Activated CD4-positive, alpha-beta memory T cell treated with anti-CD3 and anti-CD28 coated beads for 36 hours (primary cell): ENCODE data around the gene NDRG4. TPM values are rescaled to one million over a fixed set of nuclear protein-coding genes. Genes with fewer than 3 reads are reported as not detected.

Source experiments
- CTCF ChIA-PET: fragments of 350-600 bp; sonication (Branson Sonifier 250); formaldehyde crosslinking; loops from one replicate; lab custom pipeline; 2021; ENCODE audit warnings: antibody characterized with exemption, inconsistent platforms; lab: Charles Lee
- POLR2A ChIA-PET: fragments of 350-600 bp; sonication (Branson Sonifier 250); formaldehyde crosslinking; loops from one replicate; lab custom pipeline; 2021; ENCODE audit warnings: antibody characterized with exemption; lab: Charles Lee
- DNase-seq: peaks from one replicate; pipeline ENCODE4 v3.0.0-alpha.2; 2020
- H3K27ac Mint-ChIP-seq: one replicate; pipeline ENCODE4 v1.8.0; 2021; ENCODE audit warnings: mixed read lengths
- H3K27me3 Mint-ChIP-seq: one replicate; pipeline ENCODE4 v1.8.0; 2021; ENCODE audit warnings: mixed read lengths
- H3K36me3 Mint-ChIP-seq: one replicate; pipeline ENCODE4 v1.8.0; 2021; ENCODE audit warnings: mixed read lengths
- H3K4me1 Mint-ChIP-seq: one replicate; pipeline ENCODE4 v1.8.0; 2021; ENCODE audit warnings: low read depth, mixed read lengths
- H3K4me3 Mint-ChIP-seq: one replicate; pipeline ENCODE4 v1.8.0; 2021; ENCODE audit warnings: mild to moderate bottlenecking, mixed read lengths
- H3K9me3 Mint-ChIP-seq: one replicate; pipeline ENCODE4 v1.8.0; 2021; ENCODE audit warnings: mixed read lengths
- intact Hi-C: fragments of 100-400 bp; cut with micrococcal nuclease; formaldehyde crosslinking; loops from one replicate; pipeline ENCODE4 v1.15.1; 2023
- total RNA-seq, 2 experiments: library from RNA; stranded (reverse); gene quantifications; one replicate each; pipeline ENCODE4 v1.2.3, GENCODE V29; 2021

Gene NDRG4
- total RNA-seq, 2 experiments from 2014 or later, result 1.3 to 1.6 TPM

DNA sequence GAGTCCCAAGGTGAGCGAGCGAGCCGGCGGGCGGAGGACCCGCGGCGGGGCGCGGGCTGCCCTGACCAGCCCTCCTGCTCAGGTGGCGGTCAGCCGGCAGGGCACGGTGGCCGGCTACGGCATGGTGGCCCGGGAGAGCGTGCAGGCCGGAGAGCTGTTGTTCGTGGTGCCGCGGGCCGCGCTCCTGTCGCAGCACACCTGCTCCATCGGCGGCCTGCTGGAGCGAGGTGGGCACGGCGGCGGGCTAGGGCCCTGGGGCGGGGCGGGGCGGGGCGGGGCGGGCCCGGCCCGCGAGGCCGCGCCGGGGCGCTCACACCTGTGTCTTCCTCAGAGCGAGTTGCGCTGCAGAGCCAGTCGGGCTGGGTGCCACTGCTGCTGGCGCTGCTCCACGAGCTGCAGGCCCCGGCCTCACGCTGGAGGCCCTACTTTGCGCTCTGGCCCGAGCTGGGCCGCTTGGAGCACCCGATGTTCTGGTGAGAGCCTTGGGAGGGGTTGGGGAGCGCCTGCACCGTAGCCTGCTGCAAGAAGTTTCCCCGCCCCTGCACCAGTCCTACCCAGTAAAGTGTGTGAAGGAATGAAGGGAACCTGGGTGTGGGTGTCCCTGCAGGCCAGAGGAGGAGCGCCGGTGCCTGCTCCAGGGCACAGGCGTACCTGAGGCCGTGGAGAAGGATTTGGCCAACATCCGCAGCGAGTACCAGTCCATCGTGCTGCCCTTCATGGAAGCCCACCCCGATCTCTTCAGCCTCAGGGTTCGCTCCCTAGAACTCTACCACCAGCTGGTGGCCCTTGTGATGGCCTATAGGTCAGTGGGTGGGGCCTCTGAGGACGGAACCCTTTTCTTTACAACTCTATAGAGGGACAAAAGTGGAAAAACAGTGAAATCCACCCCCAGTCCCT is 16.2 kb downstream of the NDRG4 start:
- H3K4me3 Mint-ChIP-seq, result peak overlapping the region; percentile 89
- ChIA-PET POLR2A (interaction anchor here (0.7 to 2.0 kb wide), 3 partner anchors 85 to 168 kb away, joined by 3 to 4 read pairs (median 3); partner anchors contain the start of gene SLC38A7), CTCF (interaction anchor here (8.5 kb wide), 1 partner anchor 240 kb away, joined by 96 read pairs; no protein-coding TSS in a partner anchor)
- no peaks in the 10 kb centered on the region for H3K9me3 Mint-ChIP-seq
- peak; percentile 58 for DNase-seq
- H3K36me3 Mint-ChIP-seq, result peaks cover 24% of the 10 kb centered on the region
- H3K27ac Mint-ChIP-seq, result peak overlapping the region; percentile 76
- intact Hi-C loops, result loop anchor here (1.0 kb wide), 1 partner anchor 114 kb away; no protein-coding TSS in a partner anchor
- no peaks in the 10 kb centered on the region for H3K27me3 Mint-ChIP-seq
- H3K4me1 Mint-ChIP-seq, result peaks cover 45% of the 10 kb centered on the region

GRCh38 chr16:58516768-58517107 is 16.8 kb downstream of the NDRG4 start:
- H3K36me3 Mint-ChIP-seq, result peaks cover 28% of the 10 kb centered on the region
- POLR2A ChIA-PET, result interaction anchor here (2.0 kb wide), 1 partner anchor 124 kb away, joined by 4 read pairs; no protein-coding TSS in a partner anchor

GRCh38 chr16:58518083-58518979 is 18.4 kb downstream of the NDRG4 start:
- Mint-ChIP-seq H3K27ac (peak overlapping the region; percentile 75), H3K9me3 (no peaks in the 10 kb centered on the region), H3K27me3 (no peaks in the 10 kb centered on the region), H3K36me3 (peaks cover 39% of the 10 kb centered on the region), H3K4me1 (peaks cover 42% of the 10 kb centered on the region), H3K4me3 (no peak overlapping the region)
- ChIA-PET CTCF (interaction anchor here (0.7 to 2.6 kb wide), 9 partner anchors 18 to 238 kb away, joined by 3 to 20 read pairs (median 3); no protein-coding TSS in a partner anchor), POLR2A (interaction anchor here (0.7 to 2.0 kb wide), 8 partner anchors 9 to 238 kb away, joined by 3 to 5 read pairs (median 4); no protein-coding TSS in a partner anchor)
- DNase-seq, result no peak
- intact Hi-C loops, result loop anchor here (2.0 kb wide), 1 partner anchor 214 kb away; no protein-coding TSS in a partner anchor

More at GRCh38 chr16:58516768-58517107, 16.8 kb downstream of the NDRG4 start:
- no peaks in the 10 kb centered on the region for H3K27me3 Mint-ChIP-seq
- peak overlapping the region; percentile 0 for H3K27ac Mint-ChIP-seq
- intact Hi-C loops, result no loop called here
- H3K4me3 Mint-ChIP-seq, result peak overlapping the region; percentile 89
- peaks cover 45% of the 10 kb centered on the region for H3K4me1 Mint-ChIP-seq
- H3K9me3 Mint-ChIP-seq, result no peaks in the 10 kb centered on the region
- CTCF ChIA-PET, result interaction anchor here (8.5 kb wide), 1 partner anchor 239 kb away, joined by 96 read pairs; no protein-coding TSS in a partner anchor
- DNase-seq, result no peak

- no peaks in the 10 kb centered on the region for H3K27me3 Mint-ChIP-seq
- intact Hi-C loops, result loop anchor here (2.0 kb wide), 1 partner anchor 214 kb away; no protein-coding TSS in a partner anchor
- no peak for DNase-seq
- H3K4me1 Mint-ChIP-seq, result peaks cover 39% of the 10 kb centered on the region
- peak overlapping the region; percentile 75 for H3K27ac Mint-ChIP-seq
- H3K9me3 Mint-ChIP-seq, result no peaks in the 10 kb centered on the region
- CTCF ChIA-PET, result interaction anchor here (0.7 to 2.6 kb wide), 7 partner anchors 19 to 237 kb away, joined by 3 to 20 read pairs (median 3); no protein-coding TSS in a partner anchor
- peaks cover 39% of the 10 kb centered on the region for H3K36me3 Mint-ChIP-seq
- no peak overlapping the region for H3K4me3 Mint-ChIP-seq
- POLR2A ChIA-PET, result interaction anchor here (0.7 to 1.7 kb wide), 6 partner anchors 9 to 214 kb away, joined by 3 to 5 read pairs (median 4); no protein-coding TSS in a partner anchor
Observed at GRCh38 chr16:58518980-58519368, 19.0 kb downstream of the NDRG4 start.

GRCh38 chr16:58519707-58520106 is 19.8 kb downstream of the NDRG4 start:
- peaks cover 36% of the 10 kb centered on the region for H3K4me1 Mint-ChIP-seq
- CTCF ChIA-PET, result interaction anchor here (1.3 to 2.6 kb wide), 2 partner anchors 32 to 236 kb away, joined by 4 to 20 read pairs; no protein-coding TSS in a partner anchor
- peaks cover 44% of the 10 kb centered on the region for H3K36me3 Mint-ChIP-seq
- intact Hi-C loops, result loop anchor here (2.0 kb wide), 1 partner anchor 213 kb away; no protein-coding TSS in a partner anchor
- no peaks in the 10 kb centered on the region for H3K27me3 Mint-ChIP-seq
- H3K4me3 Mint-ChIP-seq, result no peak overlapping the region
- peak overlapping the region; percentile 39 for H3K27ac Mint-ChIP-seq
- no peaks in the 10 kb centered on the region for H3K9me3 Mint-ChIP-seq
- POLR2A ChIA-PET, result interaction anchor here (1.7 kb wide), 1 partner anchor 20 kb away, joined by 4 read pairs; no protein-coding TSS in a partner anchor
- no peak for DNase-seq

DNA sequence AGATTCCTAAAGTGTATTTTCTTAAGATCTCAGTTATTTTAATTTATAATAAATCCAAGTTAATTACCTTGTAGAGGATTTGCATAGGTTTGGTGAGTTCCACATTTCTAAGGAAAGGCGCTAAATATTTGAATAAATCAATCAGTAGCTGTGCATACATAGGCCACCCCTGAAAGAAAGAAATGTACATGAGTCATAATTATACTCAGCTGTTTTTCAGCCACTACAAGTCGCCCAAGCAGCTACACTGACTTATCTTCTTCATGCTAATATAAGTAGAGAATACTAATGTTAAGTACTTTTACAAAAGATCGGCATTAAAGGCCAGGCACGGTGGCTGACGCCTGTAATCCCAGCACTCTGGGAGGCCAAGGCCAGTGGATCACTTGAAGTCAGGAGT is 30.2 kb downstream of the NDRG4 start:
- Mint-ChIP-seq H3K36me3 (peaks cover 63% of the 10 kb centered on the region), H3K27ac (no peak overlapping the region), H3K4me1 (no peaks in the 10 kb centered on the region), H3K9me3 (no peaks in the 10 kb centered on the region), H3K27me3 (no peaks in the 10 kb centered on the region), H3K4me3 (no peak overlapping the region)
- no peak for DNase-seq
- POLR2A ChIA-PET, result interaction anchor here (1.2 kb wide), 1 partner anchor 12 kb away, joined by 4 read pairs; no protein-coding TSS in a partner anchor
- CTCF ChIA-PET, result interaction anchor here (0.5 to 1.2 kb wide), 2 partner anchors 19 to 39 kb away, joined by 3 to 4 read pairs; no protein-coding TSS in a partner anchor
- intact Hi-C loops, result no loop called here

GRCh38 chr16:58532414-58532813 is 32.5 kb downstream of the NDRG4 start:
- ChIA-PET POLR2A (interaction anchor here (1.0 kb wide), 1 partner anchor 14 kb away, joined by 3 read pairs; no protein-coding TSS in a partner anchor), CTCF (no interaction called here)
- H3K4me1 Mint-ChIP-seq, result no peaks in the 10 kb centered on the region
- H3K27ac Mint-ChIP-seq, result no peak overlapping the region
- no peaks in the 10 kb centered on the region for H3K27me3 Mint-ChIP-seq
- H3K9me3 Mint-ChIP-seq, result no peaks in the 10 kb centered on the region
- DNase-seq, result no peak
- H3K4me3 Mint-ChIP-seq, result no peak overlapping the region
- H3K36me3 Mint-ChIP-seq, result peaks cover 60% of the 10 kb centered on the region
- intact Hi-C loops, result no loop called here

- intact Hi-C loops, result no loop called here
- CTCF ChIA-PET, result interaction anchor here (0.5 kb wide), 1 partner anchor 93 kb away, joined by 3 read pairs; no protein-coding TSS in a partner anchor
- no peaks in the 10 kb centered on the region for H3K9me3 Mint-ChIP-seq
Observed at GRCh38 chr16:58533751-58534470, 34.0 kb downstream of the NDRG4 start.

GRCh38 chr16:58535100-58535499 is 35.2 kb downstream of the NDRG4 start:
- ChIA-PET POLR2A (no interaction called here), CTCF (no interaction called here)
- intact Hi-C loops, result no loop called here

More at GRCh38 chr16:58533751-58534470, 34.0 kb downstream of the NDRG4 start:
- no peaks in the 10 kb centered on the region for H3K27me3 Mint-ChIP-seq
- peaks cover 67% of the 10 kb centered on the region for H3K36me3 Mint-ChIP-seq
- H3K4me1 Mint-ChIP-seq, result no peaks in the 10 kb centered on the region
- DNase-seq, result no peak
- POLR2A ChIA-PET, result no interaction called here
- H3K4me3 Mint-ChIP-seq, result no peak overlapping the region
- no peak overlapping the region for H3K27ac Mint-ChIP-seq

GRCh38 chr16:58536278-58536677 is 36.3 kb downstream of the NDRG4 start:
- no peaks in the 10 kb centered on the region for H3K27me3 Mint-ChIP-seq
- intact Hi-C loops, result no loop called here
- H3K4me3 Mint-ChIP-seq, result no peak overlapping the region
- POLR2A ChIA-PET, result no interaction called here
- CTCF ChIA-PET, result interaction anchor here (0.9 kb wide), 1 partner anchor 23 kb away, joined by 3 read pairs; no protein-coding TSS in a partner anchor
- H3K36me3 Mint-ChIP-seq, result peaks cover 72% of the 10 kb centered on the region
- no peaks in the 10 kb centered on the region for H3K4me1 Mint-ChIP-seq
- no peak for DNase-seq
- H3K9me3 Mint-ChIP-seq, result no peaks in the 10 kb centered on the region
- H3K27ac Mint-ChIP-seq, result no peak overlapping the region

More at GRCh38 chr16:58535100-58535499, 35.2 kb downstream of the NDRG4 start:
- Mint-ChIP-seq H3K4me1 (no peaks in the 10 kb centered on the region), H3K27ac (no peak overlapping the region), H3K9me3 (no peaks in the 10 kb centered on the region), H3K4me3 (no peak overlapping the region), H3K27me3 (no peaks in the 10 kb centered on the region), H3K36me3 (peaks cover 72% of the 10 kb centered on the region)
- no peak for DNase-seq
